Measurements from ENCODE around the gene PDE6H. TPM values are rescaled to one million over a fixed set of nuclear protein-coding genes. Genes with fewer than 3 reads are reported as not detected.

Gene PDE6H
- total RNA-seq, 4 donors from 2014 or later: not detected

DNA sequence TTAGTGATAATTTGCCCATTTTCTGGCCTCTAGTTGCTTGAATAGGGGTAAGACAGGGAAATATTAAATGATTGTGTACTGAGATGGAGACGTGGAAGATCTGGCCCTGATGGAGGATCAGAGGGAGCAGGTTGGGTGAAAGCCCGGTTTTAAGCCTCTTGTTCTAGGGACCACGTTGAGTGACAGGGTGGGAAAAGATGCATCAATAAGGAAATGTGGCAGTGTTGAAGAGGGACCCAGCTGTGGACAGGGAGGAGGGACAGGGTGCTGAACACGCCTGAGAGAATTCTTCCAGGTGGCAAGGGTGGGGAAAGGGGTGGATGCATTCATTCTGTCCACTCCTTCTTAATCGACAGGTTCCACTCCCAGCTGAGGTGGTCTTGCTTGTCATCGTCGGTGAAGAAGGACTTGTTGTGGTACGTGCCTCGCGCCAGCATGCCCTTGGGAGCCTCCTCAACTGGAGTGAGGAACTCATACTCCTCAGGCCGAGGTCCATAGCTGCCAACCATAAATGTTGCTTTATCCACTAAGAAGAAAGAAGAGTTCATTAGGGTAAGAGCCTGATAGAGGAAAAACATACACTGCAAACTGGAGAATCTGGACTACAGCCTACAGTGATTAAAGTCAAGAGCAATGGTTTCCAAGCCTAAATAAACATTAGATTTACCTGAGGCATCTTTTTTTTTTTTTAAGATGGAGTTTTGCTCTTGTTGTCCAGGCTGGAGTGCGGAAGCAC is 30.5 kb upstream of the PDE6H start:
- H3K4me3 ChIP-seq (replicated peaks in 1 of 3): no peak overlapping the region
- no peak for TF ChIP-seq POLR2A (IDR thresholded peaks at IDR 0.05)
- TF ChIP-seq, protein P1, sequence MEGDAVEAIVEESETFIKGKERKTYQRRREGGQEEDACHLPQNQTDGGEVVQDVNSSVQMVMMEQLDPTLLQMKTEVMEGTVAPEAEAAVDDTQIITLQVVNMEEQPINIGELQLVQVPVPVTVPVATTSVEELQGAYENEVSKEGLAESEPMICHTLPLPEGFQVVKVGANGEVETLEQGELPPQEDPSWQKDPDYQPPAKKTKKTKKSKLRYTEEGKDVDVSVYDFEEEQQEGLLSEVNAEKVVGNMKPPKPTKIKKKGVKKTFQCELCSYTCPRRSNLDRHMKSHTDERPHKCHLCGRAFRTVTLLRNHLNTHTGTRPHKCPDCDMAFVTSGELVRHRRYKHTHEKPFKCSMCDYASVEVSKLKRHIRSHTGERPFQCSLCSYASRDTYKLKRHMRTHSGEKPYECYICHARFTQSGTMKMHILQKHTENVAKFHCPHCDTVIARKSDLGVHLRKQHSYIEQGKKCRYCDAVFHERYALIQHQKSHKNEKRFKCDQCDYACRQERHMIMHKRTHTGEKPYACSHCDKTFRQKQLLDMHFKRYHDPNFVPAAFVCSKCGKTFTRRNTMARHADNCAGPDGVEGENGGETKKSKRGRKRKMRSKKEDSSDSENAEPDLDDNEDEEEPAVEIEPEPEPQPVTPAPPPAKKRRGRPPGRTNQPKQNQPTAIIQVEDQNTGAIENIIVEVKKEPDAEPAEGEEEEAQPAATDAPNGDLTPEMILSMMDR (IDR thresholded peaks at IDR 0.05): no peak
- H3K9me3 ChIP-seq: no peaks in the 10 kb centered on the region
- H3K27ac ChIP-seq: no peak overlapping the region
- intact Hi-C loops (cut with DNase I): no loop called here
- peaks cover 0 to 16% of the 10 kb centered on the region in 2 donors for H3K4me1 ChIP-seq
- DNase-seq: no peak
- H3K36me3 ChIP-seq: peaks cover 0 to 17% of the 10 kb centered on the region in 2 donors
- no peaks in the 10 kb centered on the region for H3K27me3 ChIP-seq
- 77 to 85% methylated on average over 12 of the region's 12 CpGs for WGBS, 2 donors

DNA sequence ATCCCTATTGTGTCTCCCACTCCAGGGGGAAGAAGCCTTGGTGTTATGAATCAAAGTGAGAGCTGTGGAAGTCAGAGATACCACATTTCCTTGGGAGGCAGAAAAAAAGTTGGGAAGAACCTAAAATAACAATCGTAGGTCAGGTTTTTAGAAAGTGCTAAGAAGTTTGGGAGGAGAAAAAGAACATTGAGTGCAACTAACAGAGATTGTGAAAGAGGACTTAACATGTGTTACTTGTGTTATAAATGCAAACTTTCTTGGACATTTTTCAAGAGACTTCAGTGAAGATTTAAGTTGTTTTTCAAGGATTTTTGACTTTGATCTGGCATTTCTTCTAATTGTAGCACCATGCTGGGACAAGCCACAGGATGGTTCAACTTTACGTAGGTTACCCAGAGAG is 26.7 kb upstream of the PDE6H start:
- Histone ChIP-seq H3K36me3 (peaks cover 0 to 17% of the 10 kb centered on the region in 2 donors), H3K27ac (no peak overlapping the region), H3K9me3 (no peaks in the 10 kb centered on the region), H3K4me3 (replicated peaks in 1 of 3) (no peak overlapping the region), H3K4me1 (peaks cover 20 to 54% of the 10 kb centered on the region in 2 donors), H3K27me3 (no peaks in the 10 kb centered on the region)
- DNase-seq: no peak
- intact Hi-C loops (cut with DNase I): no loop called here
- TF ChIP-seq POLR2A (IDR thresholded peaks at IDR 0.05): no peak
- TF ChIP-seq, protein P1 (IDR thresholded peaks at IDR 0.05): no peak
- 78 to 90% methylated on average over 2 of the region's 2 CpGs for WGBS, 2 donors

DNA sequence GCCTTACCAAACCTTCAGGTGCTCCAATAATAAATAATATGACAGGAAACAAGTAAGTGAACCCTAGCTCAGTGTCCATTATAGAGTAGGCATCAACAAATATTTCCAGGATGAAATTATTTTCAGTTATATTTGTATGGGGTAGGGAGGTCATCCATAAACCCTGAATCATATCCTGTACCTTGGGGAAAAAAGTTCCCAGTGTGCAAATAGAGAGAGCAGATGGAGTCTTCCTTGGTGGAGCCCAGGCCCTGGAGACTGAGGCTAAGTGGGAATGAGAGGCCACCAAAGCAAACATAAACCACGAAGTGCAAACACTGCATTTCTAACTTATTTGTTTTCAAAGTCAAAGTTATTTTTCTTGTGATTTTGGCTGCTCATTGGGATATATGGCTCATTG is 26.0 kb upstream of the PDE6H start:
- Histone ChIP-seq H3K36me3 (peaks cover 0 to 17% of the 10 kb centered on the region in 2 donors), H3K27me3 (no peaks in the 10 kb centered on the region), H3K9me3 (no peaks in the 10 kb centered on the region), H3K27ac (peak overlapping the region in 1 of 3 donors; percentile 91), H3K4me3 (replicated peaks in 1 of 3) (no peak overlapping the region), H3K4me1 (peaks cover 24 to 61% of the 10 kb centered on the region in 2 donors)
- WGBS, 2 donors: 28 to 33% methylated on average over 1 of the region's 1 CpG
- intact Hi-C loops (cut with DNase I): no loop called here
- DNase-seq: no peak
- TF ChIP-seq POLR2A (IDR thresholded peaks at IDR 0.05): no peak
- TF ChIP-seq, protein P1 (IDR thresholded peaks at IDR 0.05): no peak

DNA sequence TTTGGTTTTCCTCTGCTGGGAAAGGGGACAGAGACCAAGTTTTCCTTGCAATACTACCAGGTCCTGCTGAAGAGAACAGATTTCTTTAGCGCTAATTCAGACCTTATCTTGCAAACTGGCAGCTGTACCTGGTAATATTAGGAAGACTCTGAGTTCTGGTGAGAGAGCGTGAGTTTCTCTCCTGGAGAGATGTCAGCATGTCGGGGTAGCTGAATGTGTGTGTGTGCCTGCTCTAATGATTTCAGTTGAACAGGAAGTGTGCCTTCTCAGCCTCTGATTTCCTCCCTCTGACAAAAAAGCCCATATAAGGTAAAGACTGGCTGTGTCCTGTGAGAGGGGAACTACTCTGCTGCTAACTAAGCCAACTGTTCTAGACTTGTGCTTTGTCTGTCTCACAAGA is 24.2 kb upstream of the PDE6H start:
- TF ChIP-seq, protein P1 (IDR thresholded peaks at IDR 0.05): no peak
- peak in 1 of 2 donors; percentile 81 for TF ChIP-seq POLR2A (IDR thresholded peaks at IDR 0.05)
- Histone ChIP-seq H3K4me1 (peaks cover 35 to 79% of the 10 kb centered on the region in 2 donors), H3K4me3 (replicated peaks in 1 of 3) (no peak overlapping the region), H3K27ac (peak overlapping the region; percentile 88 to 95 (median 91)), H3K36me3 (peaks cover 0 to 17% of the 10 kb centered on the region in 2 donors), H3K9me3 (no peaks in the 10 kb centered on the region), H3K27me3 (no peaks in the 10 kb centered on the region)
- 14 to 19% methylated on average over 3 of the region's 3 CpGs for WGBS, 2 donors
- intact Hi-C loops (cut with DNase I): no loop called here
- peak; percentile 58 to 64 for DNase-seq

DNA sequence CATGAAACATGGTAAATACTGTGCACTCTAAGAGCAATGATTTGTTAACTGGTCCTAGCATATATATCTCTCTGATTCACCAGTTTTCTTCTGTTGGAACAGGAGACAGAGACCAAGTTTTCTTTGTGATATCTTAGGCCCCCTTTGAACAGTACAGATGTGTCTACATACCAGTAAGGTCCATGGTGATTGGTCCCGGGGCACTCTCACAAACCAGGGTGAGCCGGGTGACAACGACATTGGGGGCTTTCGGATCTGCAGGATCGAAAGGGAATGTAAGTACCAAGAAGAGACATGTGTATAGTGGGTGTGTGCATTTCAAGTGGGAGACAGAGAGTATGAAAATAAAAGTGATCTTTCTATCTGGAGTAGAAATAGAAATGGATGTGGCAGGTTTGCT is 23.2 kb upstream of the PDE6H start:
- H3K9me3 ChIP-seq: no peaks in the 10 kb centered on the region
- no peaks in the 10 kb centered on the region for H3K27me3 ChIP-seq
- H3K36me3 ChIP-seq: peaks cover 0 to 12% of the 10 kb centered on the region in 2 donors
- TF ChIP-seq, protein P1 (IDR thresholded peaks at IDR 0.05): no peak
- no peak for TF ChIP-seq POLR2A (IDR thresholded peaks at IDR 0.05)
- DNase-seq: no peak
- intact Hi-C loops (cut with DNase I): no loop called here
- 89 to 90% methylated on average over 5 of the region's 5 CpGs for WGBS, 2 donors
- peak overlapping the region in 2 of 3 donors; percentile 88 to 91 for H3K27ac ChIP-seq
- peaks cover 37 to 88% of the 10 kb centered on the region in 2 donors for H3K4me1 ChIP-seq
- H3K4me3 ChIP-seq (replicated peaks in 1 of 3): no peak overlapping the region
